Endothelial cell of umbilical vein (primary cell): ENCODE data around the gene TM4SF5.

Source experiments
- EZH2 ChIP-seq: IDR thresholded peaks from 2 replicates; pipeline ENCODE4 v1.6.1; 2012; ENCODE audit warnings: borderline replicate concordance, low read depth, mild to moderate bottlenecking, moderate library complexity, low read length, inconsistent platforms; ENCODE audit not compliant: severe bottlenecking
- FOS ChIP-seq: IDR thresholded peaks from 2 replicates; pipeline ENCODE4 v1.6.1; 2011; ENCODE audit warnings: mild to moderate bottlenecking, low read length, moderate library complexity, borderline replicate concordance; ENCODE audit not compliant: insufficient read depth
- JUN ChIP-seq: IDR thresholded peaks from 2 replicates; pipeline ENCODE4 v1.6.1; 2011; ENCODE audit warnings: borderline replicate concordance, low read depth; ENCODE audit not compliant: insufficient read length, insufficient read depth
- MAX ChIP-seq: IDR thresholded peaks from 2 replicates; pipeline ENCODE4 v1.6.1; 2011; ENCODE audit not compliant: insufficient read depth, insufficient read length
- MYC ChIP-seq: IDR thresholded peaks from one replicate; pipeline ENCODE4 v1.6.1; 2011; ENCODE audit warnings: mild to moderate bottlenecking, low read depth, low read length
- POLR2A ChIP-seq: IDR thresholded peaks from 2 replicates; pipeline ENCODE4 v1.6.1; 2012; ENCODE audit warnings: low read depth, mild to moderate bottlenecking, control low read depth, low read length
- POLR2AphosphoS5 ChIP-seq: IDR thresholded peaks from 2 replicates; pipeline ENCODE4 v1.6.1; 2012; ENCODE audit warnings: low read depth, mild to moderate bottlenecking, control low read depth, low read length, moderate library complexity; ENCODE audit not compliant: insufficient read depth
- TF ChIP-seq, protein P1 (sequence below), 2 donors: IDR thresholded peaks; 1 replicate in 1 of 2; 2 replicates in 1 of 2; pipeline ENCODE4 v1.5.1; 2011; ENCODE audit warnings: low read length in 2 of 2, mild to moderate bottlenecking in 2 of 2, moderate library complexity in 2 of 2, control low read depth in 1 of 2, inconsistent platforms in 1 of 2, low read depth in 1 of 2; ENCODE audit not compliant: insufficient read depth in 1 of 2; ENCODE audit errors: extremely low read depth in 1 of 2

DNA sequence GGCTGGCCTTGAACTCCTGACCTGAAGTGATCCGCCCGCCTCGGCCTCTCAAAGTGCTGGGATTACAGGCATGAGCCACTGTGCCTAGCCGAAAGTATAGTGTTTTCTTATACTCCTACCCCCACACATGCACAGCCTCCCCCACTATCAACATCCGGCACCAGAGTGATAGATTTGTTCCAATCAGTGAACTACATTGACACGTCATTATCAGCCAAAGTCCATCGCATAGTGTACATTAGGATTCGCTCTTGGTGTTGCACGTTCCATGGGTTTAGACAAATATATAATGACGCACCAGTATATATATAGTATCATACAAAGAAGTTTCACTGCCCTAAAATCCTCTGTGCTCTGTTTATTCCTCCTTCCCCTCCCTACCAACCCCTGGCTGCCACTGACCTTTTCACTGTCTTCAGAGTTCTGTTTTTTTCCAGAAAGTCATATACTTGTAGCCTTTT, 11.9 kb upstream of the TM4SF5 start:
- no peak for TF ChIP-seq POLR2A
- TF ChIP-seq MYC, result no peak
- TF ChIP-seq POLR2AphosphoS5, result no peak
- TF ChIP-seq, protein P1, sequence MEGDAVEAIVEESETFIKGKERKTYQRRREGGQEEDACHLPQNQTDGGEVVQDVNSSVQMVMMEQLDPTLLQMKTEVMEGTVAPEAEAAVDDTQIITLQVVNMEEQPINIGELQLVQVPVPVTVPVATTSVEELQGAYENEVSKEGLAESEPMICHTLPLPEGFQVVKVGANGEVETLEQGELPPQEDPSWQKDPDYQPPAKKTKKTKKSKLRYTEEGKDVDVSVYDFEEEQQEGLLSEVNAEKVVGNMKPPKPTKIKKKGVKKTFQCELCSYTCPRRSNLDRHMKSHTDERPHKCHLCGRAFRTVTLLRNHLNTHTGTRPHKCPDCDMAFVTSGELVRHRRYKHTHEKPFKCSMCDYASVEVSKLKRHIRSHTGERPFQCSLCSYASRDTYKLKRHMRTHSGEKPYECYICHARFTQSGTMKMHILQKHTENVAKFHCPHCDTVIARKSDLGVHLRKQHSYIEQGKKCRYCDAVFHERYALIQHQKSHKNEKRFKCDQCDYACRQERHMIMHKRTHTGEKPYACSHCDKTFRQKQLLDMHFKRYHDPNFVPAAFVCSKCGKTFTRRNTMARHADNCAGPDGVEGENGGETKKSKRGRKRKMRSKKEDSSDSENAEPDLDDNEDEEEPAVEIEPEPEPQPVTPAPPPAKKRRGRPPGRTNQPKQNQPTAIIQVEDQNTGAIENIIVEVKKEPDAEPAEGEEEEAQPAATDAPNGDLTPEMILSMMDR (IDR thresholded peaks at IDR 0.05; ENCODE audit: extremely low read depth in 1 of 2, insufficient read depth in 1 of 2, low read depth in 1 of 2, low read length in 2 of 2), result no peak
- TF ChIP-seq MAX, result no peak
- no peak for TF ChIP-seq EZH2
- no peak for TF ChIP-seq FOS
- TF ChIP-seq JUN, result no peak
